Measurements from ENCODE around the gene EFCAB6.

Gene EFCAB6

DNA sequence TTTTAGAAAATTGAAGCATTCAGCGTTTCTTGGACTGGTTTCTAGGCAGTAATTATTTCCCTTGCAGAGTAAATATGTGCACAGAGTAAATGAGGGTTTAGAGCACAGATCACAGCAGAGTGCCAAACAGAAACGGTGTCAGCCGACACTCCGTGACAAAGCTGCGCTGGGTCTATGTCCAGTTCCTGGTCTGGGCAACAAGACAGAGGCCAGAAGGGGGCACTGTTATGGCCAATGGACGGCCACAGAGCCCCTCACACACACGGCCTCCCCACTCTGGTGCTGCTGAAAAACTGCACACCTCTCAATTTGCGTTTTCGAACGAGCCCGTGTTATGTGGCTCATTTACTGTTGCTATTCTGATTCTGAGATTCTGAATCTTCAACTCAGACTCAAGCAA lies 219.6 kb downstream of the EFCAB6 start:
- no peaks in the 10 kb centered on the region for H3K27me3 ChIP-seq (ENCODE audit: insufficient read depth, poor library complexity, severe bottlenecking)
- H3K27ac ChIP-seq (ENCODE audit: poor library complexity, severe bottlenecking) = no peak overlapping the region
- H3K4me1 ChIP-seq (ENCODE audit: insufficient read depth, poor library complexity, severe bottlenecking) = no peaks in the 10 kb centered on the region
- ATAC-seq (ENCODE audit: low read depth) (no peak), DNase-seq (ENCODE audit: low spot score) (no peak)
- H3K4me3 ChIP-seq (ENCODE audit: severe bottlenecking) = no peak overlapping the region
- TF ChIP-seq, protein P1, sequence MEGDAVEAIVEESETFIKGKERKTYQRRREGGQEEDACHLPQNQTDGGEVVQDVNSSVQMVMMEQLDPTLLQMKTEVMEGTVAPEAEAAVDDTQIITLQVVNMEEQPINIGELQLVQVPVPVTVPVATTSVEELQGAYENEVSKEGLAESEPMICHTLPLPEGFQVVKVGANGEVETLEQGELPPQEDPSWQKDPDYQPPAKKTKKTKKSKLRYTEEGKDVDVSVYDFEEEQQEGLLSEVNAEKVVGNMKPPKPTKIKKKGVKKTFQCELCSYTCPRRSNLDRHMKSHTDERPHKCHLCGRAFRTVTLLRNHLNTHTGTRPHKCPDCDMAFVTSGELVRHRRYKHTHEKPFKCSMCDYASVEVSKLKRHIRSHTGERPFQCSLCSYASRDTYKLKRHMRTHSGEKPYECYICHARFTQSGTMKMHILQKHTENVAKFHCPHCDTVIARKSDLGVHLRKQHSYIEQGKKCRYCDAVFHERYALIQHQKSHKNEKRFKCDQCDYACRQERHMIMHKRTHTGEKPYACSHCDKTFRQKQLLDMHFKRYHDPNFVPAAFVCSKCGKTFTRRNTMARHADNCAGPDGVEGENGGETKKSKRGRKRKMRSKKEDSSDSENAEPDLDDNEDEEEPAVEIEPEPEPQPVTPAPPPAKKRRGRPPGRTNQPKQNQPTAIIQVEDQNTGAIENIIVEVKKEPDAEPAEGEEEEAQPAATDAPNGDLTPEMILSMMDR (IDR thresholded peaks at IDR 0.05; ENCODE audit: poor library complexity, severe bottlenecking) = no peak
- no peaks in the 10 kb centered on the region for H3K36me3 ChIP-seq (ENCODE audit: low read depth)
- no peaks in the 10 kb centered on the region for H3K9me3 ChIP-seq (ENCODE audit: severe bottlenecking)

DNA sequence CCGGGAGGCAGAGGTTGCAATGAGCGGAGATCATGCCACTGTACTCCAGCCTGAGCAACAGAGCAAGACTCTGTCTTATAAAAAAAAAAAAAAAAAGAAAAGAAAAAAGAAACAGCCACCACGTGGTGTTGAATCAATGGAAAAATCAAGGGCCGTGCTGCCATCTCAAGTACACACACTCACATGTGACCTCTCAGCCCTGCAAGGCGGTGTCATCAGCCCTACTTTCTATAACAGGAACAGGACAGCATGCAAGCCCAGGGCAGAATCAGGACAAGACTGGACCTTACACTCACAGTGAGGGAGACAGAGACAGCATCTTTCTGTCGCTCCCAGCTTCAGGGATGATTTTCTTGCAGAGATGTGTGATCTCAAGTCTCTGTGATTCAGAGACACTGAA lies 220.7 kb downstream of the EFCAB6 start:
- Histone ChIP-seq H3K9me3 (ENCODE audit: severe bottlenecking) (no peaks in the 10 kb centered on the region), H3K4me3 (ENCODE audit: severe bottlenecking) (no peak overlapping the region), H3K4me1 (ENCODE audit: insufficient read depth, poor library complexity, severe bottlenecking) (no peaks in the 10 kb centered on the region), H3K36me3 (ENCODE audit: low read depth) (no peaks in the 10 kb centered on the region), H3K27me3 (ENCODE audit: insufficient read depth, poor library complexity, severe bottlenecking) (no peaks in the 10 kb centered on the region), H3K27ac (ENCODE audit: poor library complexity, severe bottlenecking) (no peak overlapping the region)
- DNase-seq (ENCODE audit: low spot score) (no peak), ATAC-seq (ENCODE audit: low read depth) (no peak)
- TF ChIP-seq, protein P1 (IDR thresholded peaks at IDR 0.05; ENCODE audit: poor library complexity, severe bottlenecking) = no peak

GRCh38 chr22:43587574-43587973 lies 224.5 kb downstream of the EFCAB6 start:
- no peak overlapping the region for H3K4me3 ChIP-seq (ENCODE audit: severe bottlenecking)
- DNase-seq (ENCODE audit: low spot score) (no peak), ATAC-seq (ENCODE audit: low read depth) (peak; percentile 46; the same call in 1 of the 3 replicates)
- H3K27ac ChIP-seq (ENCODE audit: poor library complexity, severe bottlenecking) = no peak overlapping the region
- TF ChIP-seq, protein P1 (IDR thresholded peaks at IDR 0.05; ENCODE audit: poor library complexity, severe bottlenecking) = no peak
- H3K9me3 ChIP-seq (ENCODE audit: severe bottlenecking) = no peaks in the 10 kb centered on the region
- H3K27me3 ChIP-seq (ENCODE audit: insufficient read depth, poor library complexity, severe bottlenecking) = no peaks in the 10 kb centered on the region
- no peaks in the 10 kb centered on the region for H3K4me1 ChIP-seq (ENCODE audit: insufficient read depth, poor library complexity, severe bottlenecking)
- H3K36me3 ChIP-seq (ENCODE audit: low read depth) = no peaks in the 10 kb centered on the region

GRCh38 chr22:43583501-43583900 lies 228.6 kb downstream of the EFCAB6 start:
- Histone ChIP-seq H3K27me3 (ENCODE audit: insufficient read depth, poor library complexity, severe bottlenecking) (no peaks in the 10 kb centered on the region), H3K4me3 (ENCODE audit: severe bottlenecking) (no peak overlapping the region), H3K4me1 (ENCODE audit: insufficient read depth, poor library complexity, severe bottlenecking) (no peaks in the 10 kb centered on the region), H3K27ac (ENCODE audit: poor library complexity, severe bottlenecking) (no peak overlapping the region), H3K36me3 (ENCODE audit: low read depth) (no peaks in the 10 kb centered on the region), H3K9me3 (ENCODE audit: severe bottlenecking) (no peaks in the 10 kb centered on the region)
- TF ChIP-seq, protein P1 (IDR thresholded peaks at IDR 0.05; ENCODE audit: poor library complexity, severe bottlenecking) = no peak
- DNase-seq (ENCODE audit: low spot score) = no peak
- no peak for ATAC-seq (ENCODE audit: low read depth)

DNA sequence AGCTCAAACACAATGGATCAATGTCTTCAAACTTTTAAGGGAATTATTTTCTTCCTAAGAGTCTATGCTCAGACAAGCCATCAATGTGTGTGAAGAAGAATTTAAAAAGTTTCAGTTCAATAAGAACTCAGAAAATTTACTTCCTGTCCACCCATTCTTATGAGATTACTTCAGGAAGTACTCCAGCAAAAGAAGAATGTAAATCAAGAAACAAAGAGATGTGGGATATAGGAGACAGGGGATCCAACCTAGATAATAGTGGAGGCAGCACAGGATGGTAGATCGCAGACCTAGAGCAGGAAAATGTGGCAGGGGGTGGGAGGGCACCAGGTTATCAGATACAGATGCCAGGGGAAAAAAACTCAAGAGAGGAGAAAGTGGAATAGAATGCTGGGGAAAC lies 229.7 kb downstream of the EFCAB6 start:
- TF ChIP-seq, protein P1 (IDR thresholded peaks at IDR 0.05; ENCODE audit: poor library complexity, severe bottlenecking) = no peak
- Histone ChIP-seq H3K36me3 (ENCODE audit: low read depth) (no peaks in the 10 kb centered on the region), H3K4me3 (ENCODE audit: severe bottlenecking) (no peak overlapping the region), H3K27me3 (ENCODE audit: insufficient read depth, poor library complexity, severe bottlenecking) (no peaks in the 10 kb centered on the region), H3K9me3 (ENCODE audit: severe bottlenecking) (no peaks in the 10 kb centered on the region), H3K27ac (ENCODE audit: poor library complexity, severe bottlenecking) (no peak overlapping the region), H3K4me1 (ENCODE audit: insufficient read depth, poor library complexity, severe bottlenecking) (no peaks in the 10 kb centered on the region)
- no peak for ATAC-seq (ENCODE audit: low read depth)
- DNase-seq (ENCODE audit: low spot score) = no peak
